WTC11 (cell line): Measurements from ENCODE around the gene ACTL8. TPM values are rescaled to one million over a fixed set of nuclear protein-coding genes. Genes with fewer than 3 reads are reported as not detected.

Experiments used
- ATF1 ChIP-seq: sonication (generic); formaldehyde crosslinking; IDR thresholded peaks from 2 replicates; pipeline ENCODE4 v1.8.1; 2023; ENCODE audit warnings: mild to moderate bottlenecking, moderate library complexity, missing genetic modification reagents
- ATF6 ChIP-seq: sonication (generic); formaldehyde crosslinking; IDR thresholded peaks from 2 replicates; pipeline ENCODE4 v1.8.1; 2023; ENCODE audit warnings: mild to moderate bottlenecking, missing genetic modification reagents
- CBFB ChIP-seq: sonication (generic); formaldehyde crosslinking; IDR thresholded peaks from 2 replicates; pipeline ENCODE4 v1.8.1; 2022; ENCODE audit warnings: mild to moderate bottlenecking, low read depth, missing genetic modification reagents
- CTCF ChIP-seq: fragments of 200-600 bp; IDR thresholded peaks from 2 replicates; pipeline ENCODE4 v1.8.0; 2022; ENCODE audit warnings: antibody characterized with exemption
- E2F1 ChIP-seq: sonication (generic); formaldehyde crosslinking; IDR thresholded peaks from 2 replicates; pipeline ENCODE4 v1.8.0; 2022; ENCODE audit warnings: mild to moderate bottlenecking, missing genetic modification reagents
- EMX1 ChIP-seq: fragments of 250-450 bp; sonication (Bioruptor Pico); IDR thresholded peaks from 2 replicates; pipeline ENCODE4 v1.8.0; 2021; ENCODE audit warnings: mild to moderate bottlenecking
- FOXK1 ChIP-seq: sonication (generic); formaldehyde crosslinking; IDR thresholded peaks from 2 replicates; pipeline ENCODE4 v1.8.0; 2022; ENCODE audit warnings: mild to moderate bottlenecking, moderate library complexity, missing genetic modification reagents
- HMGXB4 ChIP-seq: sonication (generic); formaldehyde crosslinking; IDR thresholded peaks from 2 replicates; pipeline ENCODE4 v1.8.1; 2023; ENCODE audit warnings: mild to moderate bottlenecking, moderate library complexity, missing genetic modification reagents
- NFYB ChIP-seq: sonication (generic); formaldehyde crosslinking; conservative IDR thresholded peaks from 2 replicates; pipeline ENCODE4 v1.8.0; 2022; ENCODE audit warnings: low read depth, missing genetic modification reagents
- NR3C1 ChIP-seq: sonication (generic); formaldehyde crosslinking; conservative IDR thresholded peaks from 2 replicates; pipeline ENCODE4 v1.8.1; 2023; ENCODE audit warnings: low read depth, mild to moderate bottlenecking, missing genetic modification reagents
- OVOL2 ChIP-seq: fragments of 250-450 bp; sonication (Bioruptor Pico); IDR thresholded peaks from 2 replicates; pipeline ENCODE4 v1.9.0; 2021; ENCODE audit warnings: mild to moderate bottlenecking, borderline replicate concordance
- SP1 ChIP-seq: sonication (generic); formaldehyde crosslinking; conservative IDR thresholded peaks from 2 replicates; pipeline ENCODE4 v1.8.1; 2022; ENCODE audit warnings: missing genetic modification reagents
- STAT6 ChIP-seq: sonication (generic); formaldehyde crosslinking; conservative IDR thresholded peaks from 2 replicates; pipeline ENCODE4 v1.8.1; 2023; ENCODE audit warnings: mild to moderate bottlenecking, low read depth, missing genetic modification reagents, moderate library complexity
- TEAD4 ChIP-seq: sonication (generic); formaldehyde crosslinking; IDR thresholded peaks from 2 replicates; pipeline ENCODE4 v1.8.0; 2022; ENCODE audit warnings: mild to moderate bottlenecking, missing genetic modification reagents
- USF1 ChIP-seq: sonication (generic); formaldehyde crosslinking; IDR thresholded peaks from 2 replicates; pipeline ENCODE4 v1.8.0; 2022; ENCODE audit warnings: mild to moderate bottlenecking, missing genetic modification reagents
- ZMAT4 ChIP-seq: fragments of 250-450 bp; sonication (Bioruptor Pico); IDR thresholded peaks from 2 replicates; pipeline ENCODE4 v1.9.0; 2021; ENCODE audit warnings: mild to moderate bottlenecking
- ZNF232 ChIP-seq: sonication (generic); formaldehyde crosslinking; IDR thresholded peaks from 2 replicates; pipeline ENCODE4 v1.8.0; 2022; ENCODE audit warnings: mild to moderate bottlenecking, missing genetic modification reagents
- ZSCAN18 ChIP-seq: fragments of 250-450 bp; sonication (Bioruptor Pico); IDR thresholded peaks from 2 replicates; pipeline ENCODE4 v2.1.2; 2022; ENCODE audit warnings: mild to moderate bottlenecking, moderate library complexity
- total RNA-seq: library from RNA; stranded (reverse); gene quantifications from 3 replicates; pipeline ENCODE4 v1.2.3, GENCODE V29; 2021

The ACTL8 gene
- total RNA-seq, 1 experiment from 2014 or later, result 1.6 TPM

- TF ChIP-seq ZSCAN18 (CRISPR knock-in tag), result no peak
- TF ChIP-seq NFYB (CRISPR knock-in tag), result no peak
- TF ChIP-seq CTCF, result 0 out of 2 replicates have a peak, but pooled peaks have one; percentile 19
- no peak; the same call in 1 of the 2 replicates for TF ChIP-seq SP1
- TF ChIP-seq ZNF232, result no peak
- TF ChIP-seq STAT6 (CRISPR knock-in tag), result no peak
- TF ChIP-seq TEAD4 (CRISPR knock-in tag), result no peak
- 0 out of 2 replicates have a peak, but pooled peaks have one; percentile 31 for TF ChIP-seq E2F1 (CRISPR knock-in tag)
- no peak for TF ChIP-seq FOXK1
- TF ChIP-seq EMX1, result no peak
- TF ChIP-seq CBFB (CRISPR knock-in tag), result no peak
- TF ChIP-seq NR3C1 (CRISPR knock-in tag), result no peak
- peak; percentile 75; the same call in 1 of the 2 replicates for TF ChIP-seq USF1 (CRISPR knock-in tag)
- no peak for TF ChIP-seq HMGXB4 (CRISPR knock-in tag)
- no peak for TF ChIP-seq ATF6 (CRISPR knock-in tag)
- TF ChIP-seq OVOL2 (CRISPR knock-in tag), result no peak
- TF ChIP-seq ATF1 (CRISPR knock-in tag), result no peak
- TF ChIP-seq ZMAT4, result no peak
These were observed 4.0 kb downstream of the ACTL8 start (continued) for GRCh38 chr1:17759114-17759513.
